H9 (cell line): ENCODE data around the gene MUSTN1. TPM values are rescaled to one million over a fixed set of nuclear protein-coding genes. Genes with fewer than 3 reads are reported as not detected.

Experiments
- DNase-seq: peaks from one replicate; pipeline ENCODE4 v3.0.0-alpha.2; 2017
- H2AFZ ChIP-seq: one replicate; pipeline ENCODE4 v1.6.1; 2013; ENCODE audit warnings: mild to moderate bottlenecking, low read length, control low read depth, moderate library complexity
- H2AK5ac ChIP-seq: 2 replicates; pipeline ENCODE4 v1.6.1; 2013; ENCODE audit warnings: low read length, control low read depth, mixed read lengths; ENCODE audit not compliant: insufficient read length
- H2BK120ac ChIP-seq: one replicate; pipeline ENCODE4 v1.6.1; 2013; ENCODE audit warnings: low read depth, mild to moderate bottlenecking, low read length, control low read depth, inconsistent platforms; ENCODE audit not compliant: poor library complexity, severe bottlenecking
- H2BK12ac ChIP-seq: 2 replicates; pipeline ENCODE4 v1.6.1; 2013; ENCODE audit warnings: low read length, control low read depth, mixed read lengths, low read depth; ENCODE audit not compliant: insufficient read length
- H2BK15ac ChIP-seq: 2 replicates; pipeline ENCODE4 v1.6.1; 2013; ENCODE audit warnings: low read depth, low read length, control low read depth
- H2BK20ac ChIP-seq: one replicate; pipeline ENCODE4 v1.6.1; 2013; ENCODE audit warnings: low read depth, mild to moderate bottlenecking, low read length, control low read depth, inconsistent platforms; ENCODE audit not compliant: poor library complexity, severe bottlenecking
- H2BK5ac ChIP-seq: 2 replicates; pipeline ENCODE4 v1.6.1; 2013; ENCODE audit warnings: low read length, control low read depth, mixed read lengths; ENCODE audit not compliant: insufficient read length
- H3K14ac ChIP-seq: 2 replicates; pipeline ENCODE4 v1.6.1; 2013; ENCODE audit warnings: low read length, control low read depth; ENCODE audit not compliant: insufficient read depth
- H3K18ac ChIP-seq: 2 replicates; pipeline ENCODE4 v1.6.1; 2013; ENCODE audit warnings: low read depth, mild to moderate bottlenecking, mixed read lengths, low read length, control low read depth; ENCODE audit not compliant: insufficient read length
- H3K23ac ChIP-seq: 2 replicates; pipeline ENCODE4 v1.6.1; 2013; ENCODE audit warnings: low read length, control low read depth, mixed read lengths, low read depth; ENCODE audit not compliant: insufficient read length
- H3K23me2 ChIP-seq: 2 replicates; pipeline ENCODE4 v1.6.1; 2013; ENCODE audit warnings: low read depth, mild to moderate bottlenecking, mixed read lengths, low read length, control low read depth; ENCODE audit not compliant: insufficient read length, poor library complexity, severe bottlenecking
- H3K27ac ChIP-seq: 2 replicates; pipeline ENCODE4 v1.5.1; 2013; ENCODE audit warnings: low read length, control low read depth, mixed read lengths, low read depth; ENCODE audit not compliant: insufficient read length
- H3K27me3 ChIP-seq: 2 replicates; pipeline ENCODE4 v1.6.1; 2013; ENCODE audit warnings: low read length, control low read depth, inconsistent platforms; ENCODE audit not compliant: insufficient read depth
- H3K4ac ChIP-seq: 2 replicates; pipeline ENCODE4 v1.6.1; 2013; ENCODE audit warnings: low read depth, mild to moderate bottlenecking, control low read depth, inconsistent platforms, low read length, moderate library complexity
- H3K4me1 ChIP-seq: 2 replicates; pipeline ENCODE4 v1.6.1; 2013; ENCODE audit warnings: low read length, control low read depth, inconsistent platforms; ENCODE audit not compliant: insufficient read depth
- H3K4me2 ChIP-seq: 2 replicates; pipeline ENCODE4 v1.6.1; 2013; ENCODE audit warnings: low read length, control low read depth, mixed read lengths; ENCODE audit not compliant: insufficient read length, insufficient read depth
- H3K56ac ChIP-seq: 2 replicates; pipeline ENCODE4 v1.6.1; 2013; ENCODE audit warnings: low read depth, mild to moderate bottlenecking, mixed read lengths, low read length, control low read depth; ENCODE audit not compliant: insufficient read length
- H3K79me1 ChIP-seq: 2 replicates; pipeline ENCODE4 v1.6.1; 2013; ENCODE audit warnings: low read depth, mild to moderate bottlenecking, moderate library complexity, low read length, control low read depth, inconsistent platforms; ENCODE audit not compliant: insufficient read depth, poor library complexity, severe bottlenecking
- H3K79me2 ChIP-seq: 2 replicates; pipeline ENCODE4 v1.6.1; 2013; ENCODE audit warnings: low read length, control low read depth, inconsistent platforms; ENCODE audit not compliant: insufficient read depth
- H3K9ac ChIP-seq: 2 replicates; pipeline ENCODE4 v1.6.1; 2013; ENCODE audit warnings: low read length, control low read depth, mixed read lengths; ENCODE audit not compliant: insufficient read length; ENCODE audit errors: extremely low read depth
- H3K9me3 ChIP-seq: one replicate; pipeline ENCODE4 v1.6.1; 2013; ENCODE audit warnings: low read depth, low read length, inconsistent platforms; ENCODE audit not compliant: control insufficient read depth
- H3T11ph ChIP-seq: one replicate; pipeline ENCODE4 v1.6.1; 2013; ENCODE audit warnings: mild to moderate bottlenecking, low read length, control low read depth, inconsistent platforms
- H4K20me1 ChIP-seq: one replicate; pipeline ENCODE4 v1.6.1; 2013; ENCODE audit not compliant: control insufficient read depth, insufficient read length, insufficient read depth
- H4K5ac ChIP-seq: 2 replicates; pipeline ENCODE4 v1.6.1; 2013; ENCODE audit warnings: low read depth, mild to moderate bottlenecking, mixed read lengths, low read length, control low read depth; ENCODE audit not compliant: insufficient read length
- H4K8ac ChIP-seq: replicated peaks from 2 replicates; pipeline ENCODE4 v1.6.1; 2013; ENCODE audit warnings: low read length, control low read depth, mixed read lengths, low read depth; ENCODE audit not compliant: insufficient read length
- H4K91ac ChIP-seq: 2 replicates; pipeline ENCODE4 v1.6.1; 2013; ENCODE audit warnings: low read depth, mild to moderate bottlenecking, moderate library complexity, mixed read lengths, low read length, control low read depth; ENCODE audit not compliant: insufficient read length
- H3K27ac Mint-ChIP-seq, 3 experiments: 2 replicates in 2 of 3; 3 replicates in 1 of 3; pipeline ENCODE4 v1.8.0; 2020 to 2021; ENCODE audit warnings: mixed read lengths in 3 of 3, mild to moderate bottlenecking in 1 of 3, moderate library complexity in 1 of 3
- H3K27me3 Mint-ChIP-seq: 2 replicates; pipeline ENCODE4 v1.8.0; 2021; ENCODE audit warnings: low read depth, mild to moderate bottlenecking, moderate library complexity, mixed read lengths
- H3K36me3 Mint-ChIP-seq, 3 experiments: 2 replicates in 2 of 3; 3 replicates in 1 of 3; pipeline ENCODE4 v1.8.0; 2020 to 2021; ENCODE audit warnings: low read depth in 3 of 3, mixed read lengths in 3 of 3; ENCODE audit not compliant: insufficient read depth in 1 of 3
- H3K4me1 Mint-ChIP-seq, 2 experiments: 2 replicates each; pipeline ENCODE4 v1.8.0; 2020; ENCODE audit warnings: mixed read lengths in 2 of 2
- H3K4me3 Mint-ChIP-seq, 2 experiments: 2 replicates in 1 of 2; 3 replicates in 1 of 2; pipeline ENCODE4 v1.8.0; 2020 to 2021; ENCODE audit warnings: mild to moderate bottlenecking in 2 of 2, mixed read lengths in 2 of 2, moderate library complexity in 1 of 2
- H3K9me3 Mint-ChIP-seq, 2 experiments: 2 replicates in 1 of 2; 3 replicates in 1 of 2; pipeline ENCODE4 v1.8.0; 2020; ENCODE audit warnings: mild to moderate bottlenecking in 2 of 2, mixed read lengths in 2 of 2, moderate library complexity in 1 of 2
- CTCF ChIP-seq: fragments of 200-600 bp; sonication (generic); conservative IDR thresholded peaks from 3 replicates; pipeline ENCODE4 v1.8.0; 2021; ENCODE audit warnings: antibody characterized with exemption, mild to moderate bottlenecking
- WGBS: extraction: QIAGEN DNeasy Blood & Tissue Kit; methylation state at CpG from one replicate; pipeline ENCODE4 v1.1.7; 2013; ENCODE audit warnings: missing lambda C conversion rate, low lambda C conversion rate, mixed read lengths; ENCODE audit not compliant: insufficient read length; ENCODE audit errors: extremely low coverage; 5-methylcytosine and 5-hydroxymethylcytosine counted together
- total RNA-seq: library from RNA; stranded (reverse); gene quantifications from 2 replicates; pipeline ENCODE4 v1.2.1, GENCODE V29; 2021

Gene MUSTN1
- total RNA-seq, 1 experiment from 2014 or later = 0.72 TPM

GRCh38 chr3:52847241-52847640 is 12.4 kb upstream of the MUSTN1 start:
- no peak overlapping the region for H4K8ac ChIP-seq
- H2BK120ac ChIP-seq = no peak overlapping the region
- H3K79me2 ChIP-seq = no peaks in the 10 kb centered on the region
- no peak overlapping the region for H2AFZ ChIP-seq
- H3K27ac ChIP-seq = no peak overlapping the region
- H2AK5ac ChIP-seq = no peak overlapping the region
- no peak overlapping the region for H4K91ac ChIP-seq
- no peaks in the 10 kb centered on the region for H3K79me1 ChIP-seq
- H3K23ac ChIP-seq = no peak overlapping the region
- H4K5ac ChIP-seq = no peak overlapping the region
- Mint-ChIP-seq H3K4me1 (peaks cover 8 to 18% of the 10 kb centered on the region in 2 experiments), H3K36me3 (peaks cover 16 to 40% (median 31%) of the 10 kb centered on the region in 3 experiments), H3K4me3 (no peak overlapping the region), H3K27ac (peak overlapping the region in 1 of 3 experiments; percentile 41; a peak in 1 of 7 replicates), H3K27me3 (no peaks in the 10 kb centered on the region), H3K9me3 (no peaks in the 10 kb centered on the region; a peak in 1 of 5 replicates)
- H3K4me2 ChIP-seq = no peak overlapping the region
- H3K14ac ChIP-seq = no peak overlapping the region
- H3K56ac ChIP-seq = no peak overlapping the region
- H3K27me3 ChIP-seq = no peaks in the 10 kb centered on the region
- H2BK12ac ChIP-seq = no peak overlapping the region
- no peak overlapping the region for H2BK5ac ChIP-seq
- no peaks in the 10 kb centered on the region for H3K4me1 ChIP-seq
- no peak overlapping the region for H3K4ac ChIP-seq
- H3K23me2 ChIP-seq = no peaks in the 10 kb centered on the region
- no CpG with 5 or more reads among the region's 6 CpGs for WGBS
- H3K9me3 ChIP-seq = no peaks in the 10 kb centered on the region
- no peak for DNase-seq
- no peak for TF ChIP-seq CTCF
- no peaks in the 10 kb centered on the region for H4K20me1 ChIP-seq
- H3K9ac ChIP-seq = no peak overlapping the region
- H3T11ph ChIP-seq = no peak overlapping the region
- no peak overlapping the region for H2BK20ac ChIP-seq
- H2BK15ac ChIP-seq = no peak overlapping the region
- H3K18ac ChIP-seq = no peak overlapping the region
